ENCODE results near the gene NHERF1.

Gene NHERF1

DNA sequence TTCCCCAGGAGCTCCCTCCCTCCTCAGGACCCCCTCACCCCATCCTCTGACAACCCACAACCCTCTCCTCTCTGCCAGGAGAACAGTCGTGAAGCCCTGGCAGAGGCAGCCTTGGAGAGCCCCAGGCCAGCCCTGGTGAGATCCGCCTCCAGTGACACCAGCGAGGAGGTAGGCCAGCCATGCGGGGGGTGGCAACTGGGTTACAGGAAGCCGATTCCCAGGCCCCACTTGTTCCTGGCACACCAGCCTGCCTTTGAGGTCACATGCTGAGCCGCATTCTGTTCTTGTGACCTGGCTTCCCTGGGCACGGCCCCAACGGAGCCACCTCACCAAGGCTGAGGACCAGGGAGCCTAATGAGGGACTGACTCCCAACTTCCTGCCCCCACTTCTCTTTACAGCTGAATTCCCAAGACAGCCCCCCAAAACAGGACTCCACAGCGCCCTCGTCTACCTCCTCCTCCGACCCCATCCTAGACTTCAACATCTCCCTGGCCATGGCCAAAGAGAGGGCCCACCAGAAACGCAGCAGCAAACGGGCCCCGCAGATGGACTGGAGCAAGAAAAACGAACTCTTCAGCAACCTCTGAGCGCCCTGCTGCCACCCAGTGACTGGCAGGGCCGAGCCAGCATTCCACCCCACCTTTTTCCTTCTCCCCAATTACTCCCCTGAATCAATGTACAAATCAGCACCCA, 19.8 kb downstream of the NHERF1 start:
- DNase-seq (ENCODE audit: low spot score): peak; percentile 87

- DNase-seq (ENCODE audit: low spot score): no peak
Measured at GRCh38 chr17:74768763-74769114, 20.3 kb downstream of the NHERF1 start.

DNA sequence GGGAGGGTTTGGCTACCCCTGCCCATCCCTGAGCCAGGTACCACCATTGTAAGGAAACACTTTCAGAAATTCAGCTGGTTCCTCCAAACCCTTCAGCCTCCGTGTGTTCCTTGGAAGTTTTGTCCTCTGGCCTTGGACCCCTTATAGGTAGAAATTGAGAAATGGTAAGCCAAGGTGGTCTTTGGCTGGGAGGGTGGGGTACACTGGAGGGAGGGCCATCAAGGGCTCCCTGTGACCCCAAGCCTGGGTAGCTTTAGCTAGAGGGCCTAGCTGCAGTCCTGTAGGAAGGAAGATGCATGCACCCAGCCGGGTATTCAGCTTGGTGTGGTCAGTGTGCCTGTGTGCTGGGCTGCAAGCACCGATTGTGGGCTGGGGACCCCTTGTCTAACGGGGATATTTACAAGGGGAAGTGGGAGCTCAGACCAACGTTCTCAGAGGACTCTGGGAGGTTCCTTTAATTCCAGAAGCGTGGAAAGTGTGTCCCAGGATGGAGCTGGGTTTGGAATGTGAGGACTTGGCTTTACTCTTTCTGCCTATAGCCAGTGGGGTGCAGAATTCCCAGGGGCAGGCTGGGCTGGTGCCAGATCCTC, 20.9 kb downstream of the NHERF1 start:
- no peak for DNase-seq (ENCODE audit: low spot score)

DNA sequence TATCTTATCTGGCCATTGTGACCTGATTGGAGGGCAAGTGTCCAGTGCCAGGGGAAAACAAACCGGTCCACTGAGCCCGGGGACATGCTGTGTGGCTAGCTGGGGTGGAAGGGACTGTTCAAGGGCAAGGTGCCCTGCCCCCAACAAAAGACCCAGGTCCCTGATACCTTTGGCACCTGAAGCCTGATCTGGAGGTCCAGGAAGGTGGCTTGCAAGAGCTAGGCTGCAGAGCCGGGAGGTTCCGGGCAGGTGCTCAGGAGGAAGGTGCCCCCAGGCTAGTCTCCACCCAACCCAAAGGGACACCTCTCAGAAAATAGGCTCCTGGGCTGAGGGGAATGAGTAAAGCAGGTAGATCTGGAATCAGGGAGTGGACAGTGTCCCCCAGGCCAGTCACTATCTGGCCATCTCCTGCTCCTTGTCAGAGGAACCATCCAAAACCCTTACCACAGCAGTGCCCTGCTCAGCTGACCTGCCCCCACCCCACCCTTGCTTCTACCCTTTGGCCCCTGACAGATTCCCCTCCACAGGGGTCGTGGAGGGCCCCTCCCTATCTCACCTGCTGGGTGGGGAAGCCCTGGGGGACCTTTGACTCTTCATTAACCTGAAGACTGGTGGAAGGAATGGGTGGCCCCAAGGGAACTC, 21.5 kb downstream of the NHERF1 start:
- DNase-seq (ENCODE audit: low spot score): no peak

DNA sequence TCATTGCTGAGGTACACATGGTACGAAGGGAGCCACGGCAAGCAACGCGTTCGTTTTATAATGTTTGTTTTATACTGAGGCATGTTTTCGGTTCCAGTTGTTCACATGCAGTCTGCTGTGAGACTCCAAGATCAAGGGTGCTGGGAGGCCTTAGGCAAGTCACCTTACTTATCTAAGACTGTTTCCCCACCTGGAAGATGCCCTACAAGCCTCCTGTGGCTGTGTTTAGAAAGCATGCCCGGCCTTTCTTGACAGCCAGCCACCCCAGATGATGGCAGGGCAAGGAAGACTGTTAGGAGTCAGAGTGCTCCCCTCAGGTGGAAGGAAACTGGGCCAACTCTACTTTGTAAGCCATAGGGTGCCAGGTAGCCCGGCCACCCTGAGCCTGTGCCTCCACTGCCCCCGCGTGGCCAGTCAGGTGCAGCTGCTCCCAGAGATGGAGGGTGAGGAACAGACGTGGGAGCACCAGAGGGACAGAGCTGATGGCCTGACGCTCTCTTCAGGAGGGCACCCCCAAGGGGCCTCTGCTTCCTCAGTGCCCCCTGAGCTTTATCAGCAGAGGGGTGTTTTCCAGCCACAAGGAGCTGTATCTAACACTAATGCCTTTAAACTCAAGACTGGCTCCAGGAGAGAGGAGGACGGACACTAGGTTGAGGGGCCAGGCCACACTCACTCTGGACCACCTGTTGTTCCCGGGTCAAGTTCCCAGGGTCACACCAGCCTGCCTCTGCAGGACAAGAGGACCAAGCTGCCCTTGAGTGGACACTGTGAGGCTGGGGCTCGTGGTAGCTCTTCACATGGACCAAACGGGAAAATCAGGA, 22.3 kb downstream of the NHERF1 start:
- peak; percentile 59 for DNase-seq (ENCODE audit: low spot score)

DNA sequence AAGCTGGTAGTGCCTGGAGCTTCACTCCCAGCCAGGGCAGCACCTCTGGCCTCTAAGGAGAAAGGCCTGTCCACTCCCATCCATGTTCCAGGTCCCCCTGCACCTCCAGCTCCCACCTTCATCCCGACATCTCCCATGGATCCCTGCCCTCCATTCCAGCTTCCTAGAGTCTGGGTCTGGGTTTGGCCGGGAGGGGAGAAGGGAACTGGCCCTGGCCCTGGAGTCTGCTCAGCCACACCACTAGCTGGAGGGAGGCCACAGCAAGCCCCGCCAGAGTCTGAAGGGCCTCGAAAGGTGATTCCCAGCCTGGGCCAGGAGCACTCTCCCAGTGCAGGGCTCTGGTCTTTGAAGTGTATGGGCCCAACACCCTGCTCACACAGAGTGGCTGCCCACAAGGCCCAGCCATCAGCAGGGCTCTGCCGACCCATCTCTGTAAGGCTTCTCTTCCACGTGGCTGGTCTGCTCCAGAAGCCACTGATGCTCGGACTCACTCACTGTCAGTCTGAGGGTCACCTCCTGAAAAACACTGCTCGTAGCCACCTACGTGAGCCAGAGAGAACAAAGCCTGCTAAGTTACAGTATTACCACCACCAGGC, 23.0 kb downstream of the NHERF1 start:
- no peak for DNase-seq (ENCODE audit: low spot score)

DNA sequence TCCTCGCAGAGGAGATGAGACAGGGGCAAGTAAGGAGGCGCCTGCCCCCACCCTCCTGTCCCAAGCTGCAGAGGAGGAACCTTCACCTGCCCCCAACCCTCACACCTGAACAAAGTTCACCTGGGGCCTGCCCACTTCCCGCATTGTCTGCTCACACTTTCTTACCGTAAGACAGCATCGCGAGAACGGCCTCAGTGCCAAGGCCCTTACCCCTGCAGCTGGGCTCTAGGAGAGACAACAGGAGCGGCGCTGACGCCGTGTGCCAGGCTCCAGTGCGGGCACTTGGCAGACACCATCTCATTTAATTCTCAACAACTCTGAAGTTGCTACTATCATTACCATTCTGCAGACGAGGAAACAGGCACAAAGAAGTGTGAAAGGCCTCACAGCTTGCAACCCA, 23.6 kb downstream of the NHERF1 start:
- no peak for DNase-seq (ENCODE audit: low spot score)

- DNase-seq (ENCODE audit: low spot score): no peak
Measured at GRCh38 chr17:74773414-74773813, 25.0 kb downstream of the NHERF1 start.

DNA sequence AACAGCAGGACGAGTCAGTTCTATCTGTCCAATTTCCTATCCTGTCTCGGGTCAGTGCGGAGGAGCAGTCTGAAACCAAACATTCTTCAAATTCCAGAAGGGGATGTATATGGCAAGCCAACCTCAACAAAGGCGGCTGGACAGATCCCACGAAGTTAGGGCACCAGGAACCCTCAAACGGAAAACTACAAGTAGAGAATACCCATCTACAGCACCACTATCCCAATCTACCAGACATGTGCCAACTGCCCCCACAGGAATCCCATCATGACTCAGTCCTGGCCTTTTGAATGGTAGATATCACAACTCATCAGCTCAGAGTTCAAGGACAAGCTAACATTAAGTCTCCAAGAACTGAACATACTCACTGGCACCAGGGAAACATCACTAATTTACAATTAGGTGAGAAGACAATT, 25.5 kb downstream of the NHERF1 start:
- peak; percentile 73 for DNase-seq (ENCODE audit: low spot score)

- no peak for DNase-seq (ENCODE audit: low spot score)
Measured at GRCh38 chr17:74775409-74776043, 27.1 kb downstream of the NHERF1 start.

GRCh38 chr17:74776044-74776962, 27.9 kb downstream of the NHERF1 start, which contains the start of gene NAT9:
TSS of gene NAT9 (minus strand) at chr17:74776345. CDS start at chr17:74775698, 647 bp downstream.
- DNase-seq (ENCODE audit: low spot score): peak; percentile 100

- no peak for DNase-seq (ENCODE audit: low spot score)
Measured at GRCh38 chr17:74776990-74777389, 28.6 kb downstream of the NHERF1 start.

- DNase-seq (ENCODE audit: low spot score): no peak
Measured at GRCh38 chr17:74777901-74778515, 29.6 kb downstream of the NHERF1 start.

GRCh38 chr17:74778960-74779359, 30.5 kb downstream of the NHERF1 start:
- no peak for DNase-seq (ENCODE audit: low spot score)

DNA sequence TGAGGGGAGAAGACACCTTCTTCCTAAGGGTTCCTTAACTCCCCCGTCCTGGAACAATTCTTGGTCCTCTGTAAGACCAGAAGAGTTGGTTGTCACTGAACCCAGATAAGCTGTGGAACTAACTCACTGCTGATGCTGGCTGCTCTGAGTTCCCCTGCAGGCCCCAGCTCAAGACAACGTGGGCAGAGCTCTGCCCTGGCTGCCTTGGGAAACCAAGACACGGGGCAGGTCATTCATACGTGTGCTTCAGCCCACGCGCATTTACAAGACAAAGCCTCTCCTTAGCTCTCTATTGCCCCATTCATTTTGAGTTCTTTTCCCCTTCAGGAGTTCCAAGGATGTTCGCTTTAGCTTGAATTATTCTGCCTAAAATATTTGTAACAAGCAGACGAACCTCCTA, 31.1 kb downstream of the NHERF1 start:
- DNase-seq (ENCODE audit: low spot score): no peak

DNA sequence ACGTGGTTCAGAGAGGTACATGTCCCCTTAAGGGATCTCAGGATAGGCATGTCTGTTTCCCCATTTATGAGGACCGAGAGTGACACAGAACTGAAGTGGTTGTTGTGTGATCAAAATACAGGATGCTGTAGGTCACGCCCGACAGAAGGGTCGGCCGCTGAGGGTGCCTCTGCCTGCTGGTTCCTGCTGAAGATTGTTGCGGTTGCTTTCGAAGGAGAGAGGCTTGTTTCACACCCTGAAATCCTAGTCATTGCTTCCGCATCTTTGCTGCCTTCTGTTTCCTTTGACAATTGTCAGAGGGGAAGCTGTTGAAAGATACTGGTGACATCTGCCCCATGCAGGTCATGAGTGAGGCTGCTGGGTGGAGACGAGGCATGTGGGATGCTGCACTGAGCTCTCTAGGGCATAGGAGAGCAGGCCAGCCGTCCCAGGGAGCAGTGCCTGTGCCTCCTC, 31.5 kb downstream of the NHERF1 start:
- no peak for DNase-seq (ENCODE audit: low spot score)

GRCh38 chr17:74780443-74781238, 32.2 kb downstream of the NHERF1 start:
- no peak for DNase-seq (ENCODE audit: low spot score)

- DNase-seq (ENCODE audit: low spot score): no peak
Measured at GRCh38 chr17:74782571-74782970, 34.1 kb downstream of the NHERF1 start.

DNA sequence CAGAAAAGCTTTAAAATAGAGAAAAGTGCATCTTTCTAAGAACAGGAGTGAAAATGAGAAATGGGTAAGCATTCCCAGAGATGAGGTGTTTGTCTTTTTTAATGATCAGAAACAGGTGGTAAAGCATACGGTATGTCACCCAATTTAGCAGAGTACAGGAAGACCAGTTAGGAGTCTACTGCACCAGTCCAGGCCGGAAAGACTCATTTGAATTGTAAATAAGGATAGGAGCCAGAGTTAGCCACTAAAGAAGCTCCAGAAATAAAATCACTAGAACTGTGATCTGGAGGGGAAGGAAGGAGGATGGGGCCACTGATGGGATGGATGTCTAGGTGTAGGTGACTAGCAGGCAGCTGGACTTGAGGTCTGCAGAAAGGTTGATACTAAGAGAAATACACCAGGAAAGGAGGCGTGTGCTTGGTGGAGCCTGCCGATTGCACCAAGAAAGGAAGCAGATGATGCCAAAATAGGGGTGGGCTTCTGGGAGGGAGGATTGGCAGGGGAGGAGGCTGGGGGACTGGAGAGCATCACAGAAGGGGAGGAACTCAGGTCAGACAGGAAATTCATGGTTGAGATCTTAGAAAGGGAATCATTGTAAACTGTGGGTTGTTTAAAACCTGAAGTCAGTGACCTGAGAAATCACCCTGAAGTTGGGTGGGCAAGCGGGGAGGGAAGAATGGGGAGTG, 35.8 kb downstream of the NHERF1 start:
- no peak for DNase-seq (ENCODE audit: low spot score)

Measured in GM03348 (cell line).